Measurements from ENCODE around the gene ADA. TPM values are rescaled to one million over a fixed set of nuclear protein-coding genes. Genes with fewer than 3 reads are reported as not detected.
"Not testable (repeated sequence)": the region's sequence is repeated elsewhere in the genome, so short reads cannot be mapped to it uniquely, and the experiment has no call there.

ADA gene
- total and polyA plus RNA-seq, 2 of the 4 experiments (the other 2 are of a cell fraction): 8.1 to 11.0 TPM

DNA sequence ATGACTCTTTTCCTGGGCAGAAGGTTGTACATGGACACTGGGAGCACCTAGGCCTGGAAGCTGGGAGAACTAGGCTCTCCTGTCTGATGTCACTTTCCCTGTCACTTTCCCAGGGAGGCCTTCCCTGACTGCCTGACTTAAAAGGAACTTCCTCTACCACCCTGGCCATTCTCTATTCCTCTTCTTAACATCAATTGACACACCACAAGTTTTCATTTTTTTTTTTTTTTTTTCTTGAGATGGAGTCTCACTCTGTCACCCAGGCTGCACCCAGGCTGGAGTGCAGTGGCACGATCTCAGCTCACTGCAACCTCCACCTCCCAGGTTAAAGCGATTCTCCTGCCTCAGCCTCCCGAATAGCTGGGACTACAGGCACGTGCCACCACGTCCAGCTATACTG lies 45.5 kb upstream of the ADA start:
- intact Hi-C loops (cut with micrococcal nuclease): loop anchor here (10.0 kb wide), 1 partner anchor 1078 kb away; no protein-coding TSS in a partner anchor
- WGBS, 2 experiments (ENCODE audit: extremely low coverage in 2 of 2, insufficient read length in 1 of 2): no CpG with 5 or more reads among the region's 5 CpGs
- Histone ChIP-seq H2BK120ac (ENCODE audit: low read depth, low read length) (peak overlapping the region; percentile 22; the same call in 1 of the 2 replicates), H2AK5ac (ENCODE audit: low read depth, low read length) (0 out of 2 replicates have a peak overlapping the region, but pooled peaks have one; percentile 65), H3K18ac (ENCODE audit: low read depth, low read length) (peak overlapping the region; percentile 34; the same call in 1 of the 2 replicates), H4K91ac (ENCODE audit: insufficient read depth, low read depth, low read length) (peak overlapping the region; percentile 76; the same call in 1 of the 2 replicates), H3K14ac (replicated peaks; ENCODE audit: low read depth, low read length) (0 out of 2 replicates have a peak overlapping the region, but pooled peaks have one; percentile 18), H3K4ac (ENCODE audit: low read depth, low read length) (0 out of 2 replicates have a peak overlapping the region, but pooled peaks have one; percentile 29), H3K9me1 (ENCODE audit: insufficient read depth, low read length) (peaks cover 15% of the 10 kb centered on the region), H3K4me1 (ENCODE audit: control insufficient read depth, insufficient read depth, low read length) (peaks cover 40% of the 10 kb centered on the region)
- H3K4me2 ChIP-seq (ENCODE audit: low read depth, low read length); H3K23ac ChIP-seq (ENCODE audit: low read depth, low read length); H3K27me3 ChIP-seq (ENCODE audit: control insufficient read depth, insufficient read depth, low read length); in situ Hi-C loops (cut with MboI; ENCODE audit: low sequenced_read_pairs); BruUV-seq (replicated peaks); H3K9ac ChIP-seq (ENCODE audit: low read depth, low read length); POLR2A ChIA-PET (ENCODE audit: unreplicated experiment); H2AK9ac ChIP-seq (replicated peaks; ENCODE audit: low read depth, low read length, poor library complexity); H3K27ac ChIP-seq (ENCODE audit: insufficient read depth, low read length); CTCF ChIA-PET; H3K9me3 ChIP-seq (ENCODE audit: control insufficient read depth, insufficient read depth, low read length); H2BK15ac ChIP-seq (ENCODE audit: low read depth, low read length); H4K5ac ChIP-seq (ENCODE audit: low read depth, low read length); DNase-seq; H3K56ac ChIP-seq (ENCODE audit: extremely low read depth, insufficient read depth, low read length); H3K4me3 ChIP-seq (ENCODE audit: insufficient read depth, low read depth, low read length); dilution Hi-C loops (cut with HindIII; ENCODE audit: low sequenced_read_pairs, unreplicated experiment); H2BK5ac ChIP-seq (ENCODE audit: low read depth, low read length, poor library complexity, severe bottlenecking); H2AFZ ChIP-seq (replicated peaks; ENCODE audit: low read length, poor library complexity); H2BK20ac ChIP-seq (ENCODE audit: low read depth, low read length); H3K79me1 ChIP-seq (ENCODE audit: low read depth in 1 of 2, low read length in 2 of 2); H4K20me1 ChIP-seq (ENCODE audit: insufficient read depth, low read length); H3K36me3 ChIP-seq (ENCODE audit: control insufficient read depth, insufficient read depth, low read length); H4K8ac ChIP-seq (ENCODE audit: low read depth in 2 of 2, low read length in 2 of 2); ATAC-seq (ENCODE audit: low read depth): not testable (repeated sequence)
